ENCODE measurements around the gene ADORA1.

Gene ADORA1

GRCh38 chr1:203189951-203190352 lies 62.4 kb downstream of the ADORA1 start:
- Mint-ChIP-seq H3K9me3 (no peaks in the 10 kb centered on the region), H3K4me1 (ENCODE audit: low read depth) (no peaks in the 10 kb centered on the region), H3K27ac (no peak overlapping the region), H3K27me3 (ENCODE audit: low read depth) (peaks cover 14% of the 10 kb centered on the region), H3K36me3 (ENCODE audit: low read depth) (no peaks in the 10 kb centered on the region), H3K4me3 (no peak overlapping the region)
- no peak for DNase-seq (ENCODE audit: low spot score)

- Mint-ChIP-seq H3K27me3 (ENCODE audit: low read depth) (peaks cover 17% of the 10 kb centered on the region), H3K27ac (no peak overlapping the region), H3K9me3 (no peaks in the 10 kb centered on the region), H3K4me1 (ENCODE audit: low read depth) (no peaks in the 10 kb centered on the region), H3K4me3 (no peak overlapping the region), H3K36me3 (ENCODE audit: low read depth) (no peaks in the 10 kb centered on the region)
- no peak for DNase-seq (ENCODE audit: low spot score)
Measured at GRCh38 chr1:203190949-203191348, 63.4 kb downstream of the ADORA1 start.

GRCh38 chr1:203196371-203196770 lies 68.8 kb downstream of the ADORA1 start:
- Mint-ChIP-seq H3K27me3 (ENCODE audit: low read depth) (peaks cover 9% of the 10 kb centered on the region), H3K9me3 (no peaks in the 10 kb centered on the region)

GRCh38 chr1:203197625-203198024 lies 70.1 kb downstream of the ADORA1 start:
- no peak for DNase-seq (ENCODE audit: low spot score)
- H3K36me3 Mint-ChIP-seq (ENCODE audit: low read depth) = no peaks in the 10 kb centered on the region

More at GRCh38 chr1:203196371-203196770, 68.8 kb downstream of the ADORA1 start:
- Mint-ChIP-seq H3K4me3 (no peak overlapping the region), H3K27ac (no peak overlapping the region), H3K4me1 (ENCODE audit: low read depth) (no peaks in the 10 kb centered on the region), H3K36me3 (ENCODE audit: low read depth) (no peaks in the 10 kb centered on the region)
- DNase-seq (ENCODE audit: low spot score) = no peak

GRCh38 chr1:203199002-203199401 lies 71.5 kb downstream of the ADORA1 start:
- Mint-ChIP-seq H3K4me1 (ENCODE audit: low read depth) (no peaks in the 10 kb centered on the region), H3K36me3 (ENCODE audit: low read depth) (no peaks in the 10 kb centered on the region), H3K9me3 (no peaks in the 10 kb centered on the region), H3K27me3 (ENCODE audit: low read depth) (peaks cover 13% of the 10 kb centered on the region), H3K4me3 (no peak overlapping the region), H3K27ac (no peak overlapping the region)
- no peak for DNase-seq (ENCODE audit: low spot score)

More at GRCh38 chr1:203197625-203198024, 70.1 kb downstream of the ADORA1 start:
- no peak overlapping the region for H3K27ac Mint-ChIP-seq
- H3K27me3 Mint-ChIP-seq (ENCODE audit: low read depth) = peaks cover 9% of the 10 kb centered on the region
- H3K4me1 Mint-ChIP-seq (ENCODE audit: low read depth) = no peaks in the 10 kb centered on the region
- H3K9me3 Mint-ChIP-seq = no peaks in the 10 kb centered on the region
- H3K4me3 Mint-ChIP-seq = no peak overlapping the region

GRCh38 chr1:203199481-203199815 lies 71.9 kb downstream of the ADORA1 start:
- DNase-seq (ENCODE audit: low spot score) = no peak
- H3K4me1 Mint-ChIP-seq (ENCODE audit: low read depth) = no peaks in the 10 kb centered on the region

GRCh38 chr1:203199816-203200571 lies 72.5 kb downstream of the ADORA1 start:
- Mint-ChIP-seq H3K27me3 (ENCODE audit: low read depth) (peaks cover 13% of the 10 kb centered on the region), H3K36me3 (ENCODE audit: low read depth) (no peaks in the 10 kb centered on the region), H3K9me3 (no peaks in the 10 kb centered on the region), H3K4me3 (no peak overlapping the region), H3K27ac (no peak overlapping the region), H3K4me1 (ENCODE audit: low read depth) (no peaks in the 10 kb centered on the region)
- DNase-seq (ENCODE audit: low spot score) = no peak

More at GRCh38 chr1:203199481-203199815, 71.9 kb downstream of the ADORA1 start:
- Mint-ChIP-seq H3K4me3 (no peak overlapping the region), H3K27me3 (ENCODE audit: low read depth) (peaks cover 13% of the 10 kb centered on the region), H3K27ac (no peak overlapping the region), H3K9me3 (no peaks in the 10 kb centered on the region), H3K36me3 (ENCODE audit: low read depth) (no peaks in the 10 kb centered on the region)

- H3K27me3 Mint-ChIP-seq (ENCODE audit: low read depth) = peaks cover 11% of the 10 kb centered on the region
- H3K4me1 Mint-ChIP-seq (ENCODE audit: low read depth) = no peaks in the 10 kb centered on the region
- H3K36me3 Mint-ChIP-seq (ENCODE audit: low read depth) = no peaks in the 10 kb centered on the region
- DNase-seq (ENCODE audit: low spot score) = no peak
- H3K9me3 Mint-ChIP-seq = no peaks in the 10 kb centered on the region
- H3K4me3 Mint-ChIP-seq = no peak overlapping the region
- no peak overlapping the region for H3K27ac Mint-ChIP-seq
Measured at GRCh38 chr1:203200916-203201315, 73.4 kb downstream of the ADORA1 start.

- Mint-ChIP-seq H3K4me1 (ENCODE audit: low read depth) (no peaks in the 10 kb centered on the region), H3K27ac (no peak overlapping the region), H3K36me3 (ENCODE audit: low read depth) (no peaks in the 10 kb centered on the region), H3K27me3 (ENCODE audit: low read depth) (peaks cover 11% of the 10 kb centered on the region), H3K9me3 (no peaks in the 10 kb centered on the region), H3K4me3 (no peak overlapping the region)
- DNase-seq (ENCODE audit: low spot score) = no peak
Measured at GRCh38 chr1:203201516-203202205, 74.1 kb downstream of the ADORA1 start.

- Mint-ChIP-seq H3K9me3 (no peaks in the 10 kb centered on the region), H3K4me3 (no peak overlapping the region), H3K27me3 (ENCODE audit: low read depth) (peaks cover 11% of the 10 kb centered on the region), H3K36me3 (ENCODE audit: low read depth) (no peaks in the 10 kb centered on the region), H3K4me1 (ENCODE audit: low read depth) (no peaks in the 10 kb centered on the region), H3K27ac (no peak overlapping the region)
- DNase-seq (ENCODE audit: low spot score) = no peak
Measured at GRCh38 chr1:203202431-203203245, 75.1 kb downstream of the ADORA1 start.

- H3K9me3 Mint-ChIP-seq = no peaks in the 10 kb centered on the region
- H3K4me3 Mint-ChIP-seq = no peak overlapping the region
- H3K36me3 Mint-ChIP-seq (ENCODE audit: low read depth) = no peaks in the 10 kb centered on the region
- peaks cover 15% of the 10 kb centered on the region for H3K27me3 Mint-ChIP-seq (ENCODE audit: low read depth)
- DNase-seq (ENCODE audit: low spot score) = no peak
- no peaks in the 10 kb centered on the region for H3K4me1 Mint-ChIP-seq (ENCODE audit: low read depth)
- no peak overlapping the region for H3K27ac Mint-ChIP-seq
Measured at GRCh38 chr1:203204756-203205155, 77.2 kb downstream of the ADORA1 start.

GRCh38 chr1:203206129-203206687 lies 78.7 kb downstream of the ADORA1 start:
- H3K27ac Mint-ChIP-seq = no peak overlapping the region
- DNase-seq (ENCODE audit: low spot score) = no peak
- H3K4me1 Mint-ChIP-seq (ENCODE audit: low read depth) = no peaks in the 10 kb centered on the region

GRCh38 chr1:203207751-203208150 lies 80.2 kb downstream of the ADORA1 start:
- peaks cover 14% of the 10 kb centered on the region for H3K27me3 Mint-ChIP-seq (ENCODE audit: low read depth)

More at GRCh38 chr1:203206129-203206687, 78.7 kb downstream of the ADORA1 start:
- Mint-ChIP-seq H3K36me3 (ENCODE audit: low read depth) (no peaks in the 10 kb centered on the region), H3K27me3 (ENCODE audit: low read depth) (peaks cover 14% of the 10 kb centered on the region), H3K9me3 (no peaks in the 10 kb centered on the region), H3K4me3 (no peak overlapping the region)

GRCh38 chr1:203208181-203208580 lies 80.7 kb downstream of the ADORA1 start:
- no peaks in the 10 kb centered on the region for H3K4me1 Mint-ChIP-seq (ENCODE audit: low read depth)

More at GRCh38 chr1:203207751-203208150, 80.2 kb downstream of the ADORA1 start:
- H3K9me3 Mint-ChIP-seq = no peaks in the 10 kb centered on the region
- H3K27ac Mint-ChIP-seq = no peak overlapping the region
- no peaks in the 10 kb centered on the region for H3K4me1 Mint-ChIP-seq (ENCODE audit: low read depth)
- DNase-seq (ENCODE audit: low spot score) = no peak
- no peak overlapping the region for H3K4me3 Mint-ChIP-seq
- H3K36me3 Mint-ChIP-seq (ENCODE audit: low read depth) = no peaks in the 10 kb centered on the region

More at GRCh38 chr1:203208181-203208580, 80.7 kb downstream of the ADORA1 start:
- Mint-ChIP-seq H3K4me3 (no peak overlapping the region), H3K36me3 (ENCODE audit: low read depth) (no peaks in the 10 kb centered on the region), H3K27me3 (ENCODE audit: low read depth) (peaks cover 14% of the 10 kb centered on the region), H3K9me3 (no peaks in the 10 kb centered on the region), H3K27ac (no peak overlapping the region)
- DNase-seq (ENCODE audit: low spot score) = no peak
